HepG2 (cell line): Measurements from ENCODE around the gene RAP1GAP2. TPM values are rescaled to one million over a fixed set of nuclear protein-coding genes. Genes with fewer than 3 reads are reported as not detected.
A peak's percentile ranks its signal among the peaks of the same experiment; 100 is the strongest.

ENCODE experiments used
- ARHGAP35 ChIP-seq: sonication (generic); formaldehyde crosslinking; IDR thresholded peaks from 2 replicates; pipeline ENCODE4 v1.9.0; 2022; ENCODE audit warnings: mild to moderate bottlenecking, inconsistent platforms, moderate library complexity, missing genetic modification reagents, borderline replicate concordance
- ARNT2 ChIP-seq: sonication (generic); formaldehyde crosslinking; IDR thresholded peaks from 2 replicates; pipeline ENCODE4 v1.8.0; 2022; ENCODE audit warnings: mild to moderate bottlenecking, low read depth, missing genetic modification reagents, moderate library complexity
- ASH2L ChIP-seq: fragments of 300-600, 200-600 bp; sonication (generic); IDR thresholded peaks from 2 replicates; pipeline ENCODE4 v1.7.0; 2017; ENCODE audit warnings: low read depth, mild to moderate bottlenecking, moderate library complexity, mixed read lengths, low read length; ENCODE audit not compliant: insufficient read length
- EHMT2 ChIP-seq: fragments of 200-600 bp; sonication (generic); IDR thresholded peaks from 2 replicates; pipeline ENCODE4 v1.7.0; 2017; ENCODE audit warnings: antibody characterized with exemption, low read depth, low read length, borderline replicate concordance
- EP300 ChIP-seq, 3 experiments: sonication (generic) in 1 of 3; formaldehyde crosslinking in 1 of 3; IDR thresholded peaks; 2 replicates each; pipeline versions ENCODE4 v1.5.1 to v1.6.1; 2011 to 2020; ENCODE audit warnings: low read depth in 2 of 3, low read length in 2 of 3, borderline replicate concordance in 1 of 3, improper control_type of control experiment in 1 of 3, mild to moderate bottlenecking in 1 of 3, missing genetic modification reagents in 1 of 3, moderate library complexity in 1 of 3
- FOSL1 ChIP-seq: sonication (generic); formaldehyde crosslinking; IDR thresholded peaks from 2 replicates; pipeline ENCODE4 v1.9.0; 2021; ENCODE audit warnings: missing genetic modification reagents, borderline replicate concordance
- FOXA3 ChIP-seq: IDR thresholded peaks from 2 replicates; pipeline ENCODE4 v1.6.1; 2016; ENCODE audit warnings: missing genetic modification reagents, missing compliant biosample characterization
- KAT2B ChIP-seq: fragments of 150-350 bp; IDR thresholded peaks from 2 replicates; pipeline ENCODE4 v1.6.1; 2014; ENCODE audit warnings: low read depth, low read length, borderline replicate concordance
- MED1 ChIP-seq: sonication (generic); formaldehyde crosslinking; IDR thresholded peaks from 2 replicates; pipeline ENCODE4 v1.4.0; 2020; ENCODE audit warnings: missing genetic modification reagents
- ONECUT2 ChIP-seq: sonication (generic); formaldehyde crosslinking; IDR thresholded peaks from 2 replicates; pipeline ENCODE4 v1.4.0; 2020; ENCODE audit warnings: missing genetic modification reagents
- POLR2AphosphoS2 ChIP-seq: IDR thresholded peaks from 2 replicates; pipeline ENCODE4 v1.6.1; 2011; ENCODE audit warnings: low read depth, low read length, improper control_type of control experiment
- SKI ChIP-seq: fragments of 450-650 bp; IDR thresholded peaks from one replicate; pipeline ENCODE4 v1.6.1; 2018; ENCODE audit warnings: mild to moderate bottlenecking; ENCODE audit not compliant: partially characterized antibody
- TAF1 ChIP-seq: sonication (generic); formaldehyde crosslinking; IDR thresholded peaks from 2 replicates; pipeline ENCODE4 v1.4.0; 2020; ENCODE audit warnings: missing genetic modification reagents
- ZKSCAN1 ChIP-seq: fragments of 150-350 bp; IDR thresholded peaks from 2 replicates; pipeline ENCODE4 v1.6.1; 2014; ENCODE audit warnings: low read length
- ZNF839 ChIP-seq: sonication (generic); formaldehyde crosslinking; IDR thresholded peaks from 2 replicates; pipeline ENCODE4 v1.4.0; 2020; ENCODE audit warnings: missing genetic modification reagents, mild to moderate bottlenecking, borderline replicate concordance
- polyA plus RNA-seq, 8 experiments: library from polyadenylated mRNA; depleted of rRNA in 3 of 8; stranded (reverse) in 7 of 8; unstranded in 1 of 8; fragments of >200 nt; fragmentation: Illumina TruSeq in 4 of 8; extraction: Trizol in 4 of 8; gene quantifications; 2 replicates each; pipeline versions ENCODE4 v1.2.1 to v1.2.3, GENCODE V29; 2011 to 2016; ENCODE audit warnings: low read depth in 4 of 8, missing spikeins in 1 of 8, mixed read lengths in 1 of 8; ENCODE audit not compliant: insufficient read depth in 1 of 8
- total RNA-seq, 5 experiments: library from RNA; depleted of rRNA; stranded (reverse); fragments of >200 nt; fragmentation: Illumina TruSeq; extraction: Trizol; gene quantifications; 2 replicates each; pipeline ENCODE4 v1.2.3, GENCODE V29; 2016; ENCODE audit warnings: low read depth in 1 of 5
- TF ChIP-seq, protein P1 (sequence below): IDR thresholded peaks from 2 replicates; pipeline ENCODE4 v1.6.1; 2016; ENCODE audit warnings: low read depth, control low read depth
- TF ChIP-seq, protein P2 (sequence below): sonication (generic); formaldehyde crosslinking; IDR thresholded peaks from 2 replicates; pipeline ENCODE4 v1.8.0; 2022; ENCODE audit warnings: mild to moderate bottlenecking, missing genetic modification reagents
- TF ChIP-seq, protein P3 (sequence below): sonication (generic); formaldehyde crosslinking; IDR thresholded peaks from 2 replicates; pipeline ENCODE4 v1.4.0; 2020; ENCODE audit warnings: missing genetic modification reagents, borderline replicate concordance
- TF ChIP-seq, protein P4 (sequence below): IDR thresholded peaks from 2 replicates; pipeline ENCODE4 v1.6.1; 2012; ENCODE audit warnings: low read depth, low read length, improper control_type of control experiment
- TF ChIP-seq, protein P5 (sequence below): sonication (generic); formaldehyde crosslinking; IDR thresholded peaks from 2 replicates; pipeline ENCODE4 v1.4.0; 2020; ENCODE audit warnings: mild to moderate bottlenecking, missing genetic modification reagents

RAP1GAP2 gene
- total and polyA plus RNA-seq, 2 of the 13 experiments (the other 11 are each of a cell fraction or from before 2014, with no cell fraction given), result 10.9 to 12.0 TPM

DNA sequence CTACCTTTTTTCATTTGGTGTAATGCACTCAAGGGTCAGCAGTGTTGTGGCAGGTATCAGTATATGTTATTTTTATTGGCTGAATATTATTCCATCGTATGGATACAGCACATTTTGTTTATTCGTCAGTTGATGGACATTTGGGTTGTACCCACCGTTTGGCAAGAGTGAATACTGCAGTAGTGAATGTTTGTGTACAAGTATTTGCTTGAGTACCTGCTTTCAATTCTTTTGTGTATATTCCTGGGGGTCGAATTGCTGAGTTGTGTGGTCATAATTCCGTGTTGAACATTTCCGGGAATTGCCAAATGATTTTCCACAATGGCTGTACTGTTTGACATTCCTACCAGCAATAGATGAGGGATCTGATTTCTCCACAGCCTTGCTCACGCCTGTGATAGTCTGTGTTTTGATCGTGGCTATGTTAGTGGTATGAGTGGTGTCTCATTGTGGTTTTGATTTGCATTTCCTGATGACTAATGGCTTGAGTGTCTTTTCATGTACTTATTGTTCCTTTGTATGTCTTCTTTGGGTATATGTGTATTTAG lies 158.7 kb downstream of the RAP1GAP2 start (continued):
- TF ChIP-seq, protein P1, sequence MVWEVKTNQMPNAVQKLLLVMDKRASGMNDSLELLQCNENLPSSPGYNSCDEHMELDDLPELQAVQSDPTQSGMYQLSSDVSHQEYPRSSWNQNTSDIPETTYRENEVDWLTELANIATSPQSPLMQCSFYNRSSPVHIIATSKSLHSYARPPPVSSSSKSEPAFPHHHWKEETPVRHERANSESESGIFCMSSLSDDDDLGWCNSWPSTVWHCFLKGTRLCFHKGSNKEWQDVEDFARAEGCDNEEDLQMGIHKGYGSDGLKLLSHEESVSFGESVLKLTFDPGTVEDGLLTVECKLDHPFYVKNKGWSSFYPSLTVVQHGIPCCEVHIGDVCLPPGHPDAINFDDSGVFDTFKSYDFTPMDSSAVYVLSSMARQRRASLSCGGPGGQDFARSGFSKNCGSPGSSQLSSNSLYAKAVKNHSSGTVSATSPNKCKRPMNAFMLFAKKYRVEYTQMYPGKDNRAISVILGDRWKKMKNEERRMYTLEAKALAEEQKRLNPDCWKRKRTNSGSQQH, result no peak
- no peak for TF ChIP-seq POLR2AphosphoS2
- TF ChIP-seq, protein P2, sequence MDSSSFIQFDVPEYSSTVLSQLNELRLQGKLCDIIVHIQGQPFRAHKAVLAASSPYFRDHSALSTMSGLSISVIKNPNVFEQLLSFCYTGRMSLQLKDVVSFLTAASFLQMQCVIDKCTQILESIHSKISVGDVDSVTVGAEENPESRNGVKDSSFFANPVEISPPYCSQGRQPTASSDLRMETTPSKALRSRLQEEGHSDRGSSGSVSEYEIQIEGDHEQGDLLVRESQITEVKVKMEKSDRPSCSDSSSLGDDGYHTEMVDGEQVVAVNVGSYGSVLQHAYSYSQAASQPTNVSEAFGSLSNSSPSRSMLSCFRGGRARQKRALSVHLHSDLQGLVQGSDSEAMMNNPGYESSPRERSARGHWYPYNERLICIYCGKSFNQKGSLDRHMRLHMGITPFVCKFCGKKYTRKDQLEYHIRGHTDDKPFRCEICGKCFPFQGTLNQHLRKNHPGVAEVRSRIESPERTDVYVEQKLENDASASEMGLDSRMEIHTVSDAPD, result peak; percentile 47; the same call in 1 of the 2 replicates
- TF ChIP-seq, protein P3, sequence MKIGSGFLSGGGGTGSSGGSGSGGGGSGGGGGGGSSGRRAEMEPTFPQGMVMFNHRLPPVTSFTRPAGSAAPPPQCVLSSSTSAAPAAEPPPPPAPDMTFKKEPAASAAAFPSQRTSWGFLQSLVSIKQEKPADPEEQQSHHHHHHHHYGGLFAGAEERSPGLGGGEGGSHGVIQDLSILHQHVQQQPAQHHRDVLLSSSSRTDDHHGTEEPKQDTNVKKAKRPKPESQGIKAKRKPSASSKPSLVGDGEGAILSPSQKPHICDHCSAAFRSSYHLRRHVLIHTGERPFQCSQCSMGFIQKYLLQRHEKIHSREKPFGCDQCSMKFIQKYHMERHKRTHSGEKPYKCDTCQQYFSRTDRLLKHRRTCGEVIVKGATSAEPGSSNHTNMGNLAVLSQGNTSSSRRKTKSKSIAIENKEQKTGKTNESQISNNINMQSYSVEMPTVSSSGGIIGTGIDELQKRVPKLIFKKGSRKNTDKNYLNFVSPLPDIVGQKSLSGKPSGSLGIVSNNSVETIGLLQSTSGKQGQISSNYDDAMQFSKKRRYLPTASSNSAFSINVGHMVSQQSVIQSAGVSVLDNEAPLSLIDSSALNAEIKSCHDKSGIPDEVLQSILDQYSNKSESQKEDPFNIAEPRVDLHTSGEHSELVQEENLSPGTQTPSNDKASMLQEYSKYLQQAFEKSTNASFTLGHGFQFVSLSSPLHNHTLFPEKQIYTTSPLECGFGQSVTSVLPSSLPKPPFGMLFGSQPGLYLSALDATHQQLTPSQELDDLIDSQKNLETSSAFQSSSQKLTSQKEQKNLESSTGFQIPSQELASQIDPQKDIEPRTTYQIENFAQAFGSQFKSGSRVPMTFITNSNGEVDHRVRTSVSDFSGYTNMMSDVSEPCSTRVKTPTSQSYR, result peak; percentile 59; the same call in 1 of the 2 replicates
- peak; percentile 73 for TF ChIP-seq MED1 (CRISPR knock-in tag)
- no peak for TF ChIP-seq ARHGAP35 (CRISPR knock-in tag)
- TF ChIP-seq SKI, result peak; percentile 84
- no peak for TF ChIP-seq TAF1
- TF ChIP-seq EHMT2, result no peak
- TF ChIP-seq, protein P4, sequence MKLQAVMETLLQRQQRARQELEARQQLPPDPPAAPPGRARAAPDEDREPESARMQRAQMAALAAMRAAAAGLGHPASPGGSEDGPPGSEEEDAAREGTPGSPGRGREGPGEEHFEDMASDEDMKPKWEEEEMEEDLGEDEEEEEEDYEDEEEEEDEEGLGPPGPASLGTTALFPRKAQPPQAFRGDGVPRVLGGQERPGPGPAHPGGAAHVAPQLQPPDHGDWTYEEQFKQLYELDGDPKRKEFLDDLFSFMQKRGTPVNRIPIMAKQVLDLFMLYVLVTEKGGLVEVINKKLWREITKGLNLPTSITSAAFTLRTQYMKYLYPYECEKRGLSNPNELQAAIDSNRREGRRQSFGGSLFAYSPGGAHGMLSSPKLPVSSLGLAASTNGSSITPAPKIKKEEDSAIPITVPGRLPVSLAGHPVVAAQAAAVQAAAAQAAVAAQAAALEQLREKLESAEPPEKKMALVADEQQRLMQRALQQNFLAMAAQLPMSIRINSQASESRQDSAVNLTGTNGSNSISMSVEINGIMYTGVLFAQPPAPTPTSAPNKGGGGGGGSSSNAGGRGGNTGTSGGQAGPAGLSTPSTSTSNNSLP, result peak; percentile 95
- TF ChIP-seq ONECUT2 (CRISPR knock-in tag), result no peak
- TF ChIP-seq ZNF839 (CRISPR knock-in tag), result no peak
- TF ChIP-seq KAT2B, result no peak
- peak; percentile 87 for TF ChIP-seq FOXA3 (CRISPR knock-in tag)
- TF ChIP-seq FOSL1 (CRISPR knock-in tag), result peak; percentile 34; the same call in 1 of the 2 replicates
- TF ChIP-seq, protein P5, sequence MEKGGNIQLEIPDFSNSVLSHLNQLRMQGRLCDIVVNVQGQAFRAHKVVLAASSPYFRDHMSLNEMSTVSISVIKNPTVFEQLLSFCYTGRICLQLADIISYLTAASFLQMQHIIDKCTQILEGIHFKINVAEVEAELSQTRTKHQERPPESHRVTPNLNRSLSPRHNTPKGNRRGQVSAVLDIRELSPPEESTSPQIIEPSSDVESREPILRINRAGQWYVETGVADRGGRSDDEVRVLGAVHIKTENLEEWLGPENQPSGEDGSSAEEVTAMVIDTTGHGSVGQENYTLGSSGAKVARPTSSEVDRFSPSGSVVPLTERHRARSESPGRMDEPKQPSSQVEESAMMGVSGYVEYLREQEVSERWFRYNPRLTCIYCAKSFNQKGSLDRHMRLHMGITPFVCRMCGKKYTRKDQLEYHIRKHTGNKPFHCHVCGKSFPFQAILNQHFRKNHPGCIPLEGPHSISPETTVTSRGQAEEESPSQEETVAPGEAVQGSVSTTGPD (CRISPR knock-in tag), result peak; percentile 55; the same call in 1 of the 2 replicates
- no peak for TF ChIP-seq ARNT2 (CRISPR knock-in tag)
- TF ChIP-seq ASH2L, result no peak
- TF ChIP-seq ZKSCAN1, result no peak
- TF ChIP-seq EP300 (IDR thresholded peaks at IDR 0.05; ENCODE audit: low read depth in 2 of 2, low read length in 2 of 2), result peak in 1 of 2 experiments; percentile 71; a peak in 1 of 4 replicates
- peak; percentile 78 for TF ChIP-seq EP300 (CRISPR knock-in tag; IDR thresholded peaks at IDR 0.05; ENCODE audit: borderline replicate concordance)
